ENCODE data around the gene PIK3C3. TPM values are rescaled to one million over a fixed set of nuclear protein-coding genes. Genes with fewer than 3 reads are reported as not detected.

PIK3C3 gene
- total RNA-seq, 1 donor from 2014 or later, result 24.1 TPM

DNA sequence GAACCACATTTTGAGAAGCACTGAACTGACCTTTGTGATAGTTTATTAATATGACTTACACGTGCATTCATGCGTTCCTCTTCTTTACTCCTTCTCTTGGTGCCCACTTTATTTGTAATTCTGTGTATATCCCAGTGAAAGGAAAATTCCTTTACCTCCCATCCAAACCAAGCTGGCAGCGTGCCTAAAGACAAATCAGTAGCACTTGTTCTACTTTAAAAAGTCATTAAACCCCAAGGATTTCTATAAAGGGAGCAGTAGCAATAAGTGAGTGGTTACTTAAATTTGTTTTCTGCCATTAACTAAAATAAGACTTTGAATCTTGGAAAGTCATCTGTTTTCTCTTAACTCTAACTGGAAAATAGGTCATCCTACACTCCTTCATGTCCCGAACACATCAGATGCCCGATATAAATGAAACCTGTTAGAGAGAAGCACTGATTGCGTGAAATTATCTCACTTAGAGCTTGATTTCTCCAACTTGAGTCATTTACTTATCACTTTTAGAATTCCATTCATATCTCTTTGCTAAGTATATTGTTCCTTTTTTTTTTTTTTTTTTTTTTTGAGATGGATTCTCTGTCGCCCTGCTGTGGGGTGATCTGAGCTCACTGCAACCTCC, 10.7 kb downstream of the PIK3C3 start:
- Histone ChIP-seq H3K36me3 (peaks cover 0 to 47% of the 10 kb centered on the region in 2 donors), H3K4me1 (peaks cover 16% of the 10 kb centered on the region), H3K27me3 (no peaks in the 10 kb centered on the region), H3K4me3 (no peak overlapping the region), H3K9me3 (no peaks in the 10 kb centered on the region), H3K27ac (no peak overlapping the region)
- TF ChIP-seq POLR2A (IDR thresholded peaks at IDR 0.05) (no peak), POLR2AphosphoS5 (IDR thresholded peaks at IDR 0.05; ENCODE audit: insufficient read depth in 1 of 2, low read depth in 1 of 2) (no peak)
- TF ChIP-seq, protein P1, sequence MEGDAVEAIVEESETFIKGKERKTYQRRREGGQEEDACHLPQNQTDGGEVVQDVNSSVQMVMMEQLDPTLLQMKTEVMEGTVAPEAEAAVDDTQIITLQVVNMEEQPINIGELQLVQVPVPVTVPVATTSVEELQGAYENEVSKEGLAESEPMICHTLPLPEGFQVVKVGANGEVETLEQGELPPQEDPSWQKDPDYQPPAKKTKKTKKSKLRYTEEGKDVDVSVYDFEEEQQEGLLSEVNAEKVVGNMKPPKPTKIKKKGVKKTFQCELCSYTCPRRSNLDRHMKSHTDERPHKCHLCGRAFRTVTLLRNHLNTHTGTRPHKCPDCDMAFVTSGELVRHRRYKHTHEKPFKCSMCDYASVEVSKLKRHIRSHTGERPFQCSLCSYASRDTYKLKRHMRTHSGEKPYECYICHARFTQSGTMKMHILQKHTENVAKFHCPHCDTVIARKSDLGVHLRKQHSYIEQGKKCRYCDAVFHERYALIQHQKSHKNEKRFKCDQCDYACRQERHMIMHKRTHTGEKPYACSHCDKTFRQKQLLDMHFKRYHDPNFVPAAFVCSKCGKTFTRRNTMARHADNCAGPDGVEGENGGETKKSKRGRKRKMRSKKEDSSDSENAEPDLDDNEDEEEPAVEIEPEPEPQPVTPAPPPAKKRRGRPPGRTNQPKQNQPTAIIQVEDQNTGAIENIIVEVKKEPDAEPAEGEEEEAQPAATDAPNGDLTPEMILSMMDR (IDR thresholded peaks at IDR 0.05), result no peak
- no peak for DNase-seq (ENCODE audit: extremely low spot score in 2 of 2)
- intact Hi-C loops (cut with DNase I), result no loop called here

- H3K9me3 ChIP-seq, result no peaks in the 10 kb centered on the region
- intact Hi-C loops (cut with DNase I), result no loop called here
- no peaks in the 10 kb centered on the region for H3K27me3 ChIP-seq
- TF ChIP-seq POLR2A (IDR thresholded peaks at IDR 0.05) (no peak), POLR2AphosphoS5 (IDR thresholded peaks at IDR 0.05; ENCODE audit: insufficient read depth in 1 of 2, low read depth in 1 of 2) (no peak)
- TF ChIP-seq, protein P1 (IDR thresholded peaks at IDR 0.05), result no peak
- peaks cover 0 to 48% of the 10 kb centered on the region in 2 donors for H3K36me3 ChIP-seq
- DNase-seq (ENCODE audit: extremely low spot score in 2 of 2), result no peak
- H3K4me1 ChIP-seq, result peaks cover 16% of the 10 kb centered on the region
- H3K27ac ChIP-seq, result no peak overlapping the region
- H3K4me3 ChIP-seq, result no peak overlapping the region
Measured at GRCh38 chr18:41966943-41967342, 11.9 kb downstream of the PIK3C3 start.

- H3K27ac ChIP-seq, result no peak overlapping the region
- peaks cover 16% of the 10 kb centered on the region for H3K4me1 ChIP-seq
- H3K9me3 ChIP-seq, result no peaks in the 10 kb centered on the region
- H3K36me3 ChIP-seq, result peaks cover 0 to 48% of the 10 kb centered on the region in 2 donors
- intact Hi-C loops (cut with DNase I), result no loop called here
- TF ChIP-seq POLR2A (IDR thresholded peaks at IDR 0.05) (no peak), POLR2AphosphoS5 (IDR thresholded peaks at IDR 0.05; ENCODE audit: insufficient read depth in 1 of 2, low read depth in 1 of 2) (no peak)
- TF ChIP-seq, protein P1 (IDR thresholded peaks at IDR 0.05), result no peak
- no peak for DNase-seq (ENCODE audit: extremely low spot score in 2 of 2)
- H3K4me3 ChIP-seq, result no peak overlapping the region
- no peaks in the 10 kb centered on the region for H3K27me3 ChIP-seq
Measured at GRCh38 chr18:41967680-41968079, 12.6 kb downstream of the PIK3C3 start.

DNA sequence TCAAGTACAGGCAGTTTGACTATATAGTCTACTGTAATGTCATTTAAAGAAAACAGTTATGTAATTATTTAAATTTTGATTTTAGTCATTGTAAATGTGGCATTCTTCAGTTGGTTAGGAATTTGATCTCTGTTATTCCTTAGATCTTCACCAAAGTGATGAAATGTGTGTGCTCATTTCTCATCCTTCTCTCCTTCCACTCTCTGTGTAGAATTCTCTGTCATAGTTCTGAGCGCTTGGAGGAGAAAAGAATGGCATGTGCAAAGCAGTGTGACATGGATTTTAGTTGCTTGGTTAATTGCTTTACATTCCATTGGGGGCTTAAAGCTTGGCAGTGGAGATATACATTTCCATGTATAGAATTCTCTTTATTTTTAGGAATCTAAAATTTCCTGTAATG, 14.8 kb downstream of the PIK3C3 start:
- TF ChIP-seq POLR2AphosphoS5 (IDR thresholded peaks at IDR 0.05; ENCODE audit: insufficient read depth in 1 of 2, low read depth in 1 of 2), result no peak
- TF ChIP-seq, protein P1 (IDR thresholded peaks at IDR 0.05), result no peak
- no peak for TF ChIP-seq POLR2A (IDR thresholded peaks at IDR 0.05)
- H3K9me3 ChIP-seq, result no peaks in the 10 kb centered on the region
- H3K27ac ChIP-seq, result no peak overlapping the region
- peaks cover 0 to 41% of the 10 kb centered on the region in 2 donors for H3K36me3 ChIP-seq
- H3K4me3 ChIP-seq, result no peak overlapping the region
- intact Hi-C loops (cut with DNase I), result no loop called here
- no peaks in the 10 kb centered on the region for H3K27me3 ChIP-seq
- no peak for DNase-seq (ENCODE audit: extremely low spot score in 2 of 2)
- peaks cover 16% of the 10 kb centered on the region for H3K4me1 ChIP-seq
